GM18502 (cell line): ENCODE data around the gene ATP6V0C.
"Not testable (repeated sequence)": the region's sequence is repeated elsewhere in the genome, so short reads cannot be mapped to it uniquely, and the experiment has no call there.

Experiments used
- ATAC-seq: cut with Tn5 transposase; IDR thresholded peaks from one replicate; pipeline ENCODE4 v1.9.1; 2021; ENCODE audit warnings: mild to moderate bottlenecking; ENCODE audit not compliant: unreplicated experiment, poor library complexity

The ATP6V0C gene

GRCh38 chr16:2524339-2524938, 10.7 kb downstream of the ATP6V0C start:
- ATAC-seq, result no peak

- no peak for ATAC-seq
Measured at GRCh38 chr16:2526135-2526534, 12.4 kb downstream of the ATP6V0C start.

- no peak for ATAC-seq
Measured at GRCh38 chr16:2527071-2527783, 13.5 kb downstream of the ATP6V0C start.

GRCh38 chr16:2527784-2528100, 14.0 kb downstream of the ATP6V0C start:
- no peak for ATAC-seq

- no peak for ATAC-seq
Measured at GRCh38 chr16:2528161-2529060, 14.7 kb downstream of the ATP6V0C start.

- no peak for ATAC-seq
Measured at GRCh38 chr16:2529061-2529931, 15.5 kb downstream of the ATP6V0C start.

GRCh38 chr16:2529961-2530628, 16.3 kb downstream of the ATP6V0C start:
- no peak for ATAC-seq

- no peak for ATAC-seq
Measured at GRCh38 chr16:2530629-2531318, 17.0 kb downstream of the ATP6V0C start.

- ATAC-seq, result no peak
Measured at GRCh38 chr16:2531371-2531695, 17.6 kb downstream of the ATP6V0C start, which contains the start of gene CEMP1. TSS of gene CEMP1 (minus strand) at chr16:2531408. CDS start at chr16:2531073, 335 bp downstream.

GRCh38 chr16:2531696-2532493, 18.1 kb downstream of the ATP6V0C start:
- peak; percentile 83 for ATAC-seq

GRCh38 chr16:2532494-2533141, 18.9 kb downstream of the ATP6V0C start:
- ATAC-seq, result no peak

- not testable (repeated sequence) for ATAC-seq
Measured at GRCh38 chr16:2533142-2533755, 19.5 kb downstream of the ATP6V0C start.

GRCh38 chr16:2533912-2534311, 20.2 kb downstream of the ATP6V0C start:
- no peak for ATAC-seq

- ATAC-seq, result not testable (repeated sequence)
Measured at GRCh38 chr16:2534335-2534734, 20.6 kb downstream of the ATP6V0C start.

GRCh38 chr16:2535625-2536013, 21.9 kb downstream of the ATP6V0C start:
- ATAC-seq, result no peak

GRCh38 chr16:2537451-2538379, 24.0 kb downstream of the ATP6V0C start, which contains the start of gene PDPK1:
TSS of gene PDPK1 (plus strand) at chr16:2538021. CDS start at chr16:2538113, 92 bp downstream.
- ATAC-seq, result peak; percentile 86
